GM20431 (cell line): Measurements from ENCODE around the gene BRIP1.
"Not testable (repeated sequence)": the region's sequence is repeated elsewhere in the genome, so short reads cannot be mapped to it uniquely, and the experiment has no call there.

ENCODE experiments used
- in situ Hi-C: fragments of 300-500 bp; cut with MseI, MboI; formaldehyde crosslinking; loops from one replicate; pipeline ENCODE4 v1.15.0; 2020; ENCODE audit warnings: low sequenced_read_pairs; ENCODE audit not compliant: unreplicated experiment

Gene BRIP1

DNA sequence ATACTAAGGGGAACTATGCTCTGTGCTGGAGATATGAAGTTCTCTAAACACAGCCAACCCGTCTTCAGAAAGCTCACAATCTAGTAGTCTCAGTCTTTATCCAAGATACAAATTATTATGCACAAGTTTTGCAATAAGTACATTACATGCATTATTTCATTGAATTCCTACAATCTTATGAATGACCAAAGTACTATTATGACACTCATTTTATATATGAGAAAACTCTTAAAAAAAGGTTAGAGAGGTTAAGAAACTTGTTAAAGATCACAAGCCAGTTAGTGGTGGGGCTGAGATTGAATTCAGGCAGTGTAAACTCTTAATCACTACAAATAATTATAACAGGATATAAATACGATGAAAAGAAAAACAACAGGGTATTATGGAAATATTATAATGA, 4.7 kb upstream of the BRIP1 start:
- in situ Hi-C loops: no loop called here

DNA sequence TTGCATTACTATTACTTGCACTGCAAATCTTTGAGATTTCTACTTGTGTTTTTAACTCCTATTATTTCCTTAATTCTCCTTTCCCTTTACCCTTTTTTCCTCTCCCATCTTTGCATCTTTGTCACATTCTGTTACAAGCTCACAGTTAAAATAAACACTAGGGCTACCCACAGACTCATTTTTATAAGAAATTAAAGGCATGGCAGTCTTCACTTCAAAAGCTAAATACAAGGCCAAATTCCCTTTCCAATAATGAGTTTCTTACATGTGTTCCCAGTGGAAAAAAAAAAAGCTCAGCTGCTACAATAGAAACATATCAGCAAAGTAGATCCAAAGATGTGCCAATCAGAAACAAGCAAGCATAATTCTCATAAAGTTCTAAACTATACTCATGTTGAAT, 3.7 kb upstream of the BRIP1 start:
- in situ Hi-C loops: no loop called here

DNA sequence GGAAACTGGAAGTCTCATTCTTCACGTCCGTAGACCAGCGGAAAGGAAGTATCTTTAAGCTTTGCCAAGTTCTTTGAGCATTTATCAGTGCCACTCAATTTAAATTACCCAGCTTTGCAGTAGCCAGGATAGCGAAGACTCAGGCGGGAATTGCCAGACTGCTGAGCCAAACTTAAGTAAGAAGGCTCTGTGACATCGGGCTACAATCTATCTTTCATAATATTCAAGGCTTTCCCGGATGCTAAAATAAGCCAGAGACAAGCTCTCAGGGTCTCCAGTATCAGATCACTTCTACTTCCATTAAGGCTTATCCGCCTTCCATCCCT, 436 bp upstream of the BRIP1 start:
- in situ Hi-C loops: no loop called here

- in situ Hi-C loops: no loop called here
Observed at GRCh38 chr17:61862105-61862574, 1.2 kb downstream of the BRIP1 start.

GRCh38 chr17:61860397-61860796, 2.9 kb downstream of the BRIP1 start:
- in situ Hi-C loops: not testable (repeated sequence)

GRCh38 chr17:61856035-61856434, 7.3 kb downstream of the BRIP1 start:
- in situ Hi-C loops: no loop called here

DNA sequence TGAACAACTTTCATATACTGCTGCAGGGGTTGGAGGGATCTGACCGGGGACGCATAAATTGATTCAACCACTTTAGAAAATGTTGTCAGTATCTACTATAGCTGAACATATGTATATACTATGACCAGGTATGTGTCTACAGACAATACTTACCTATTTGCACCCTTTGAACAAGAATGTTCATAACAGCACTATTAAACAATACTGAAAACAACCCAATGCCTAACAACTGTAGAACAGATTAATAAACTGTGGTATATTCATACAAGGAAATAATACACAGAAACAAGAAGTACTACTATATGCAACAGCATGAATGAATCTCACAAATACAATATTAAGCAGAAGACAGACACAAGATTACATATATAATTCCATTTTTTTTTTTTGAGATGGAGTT, 10.5 kb downstream of the BRIP1 start:
- in situ Hi-C loops: no loop called here

DNA sequence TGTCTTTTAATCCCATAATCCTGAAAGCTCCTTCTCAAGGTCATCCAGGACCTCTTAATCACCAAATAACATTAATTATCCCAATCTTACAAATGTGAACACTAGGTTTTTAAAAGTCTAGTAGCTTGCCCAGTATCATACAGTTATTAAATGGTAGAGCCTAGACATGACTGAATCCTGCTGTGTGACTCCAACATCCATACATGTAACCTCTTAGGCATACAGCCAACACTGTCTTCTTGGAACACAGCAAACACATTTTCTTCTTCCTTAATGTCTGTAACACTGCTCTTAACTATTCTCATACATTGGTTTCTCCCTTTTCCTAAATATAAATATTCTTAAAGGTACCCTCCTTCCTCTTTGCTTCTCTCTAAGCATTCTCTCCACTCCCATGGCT, 13.7 kb downstream of the BRIP1 start:
- in situ Hi-C loops: no loop called here

- in situ Hi-C loops: no loop called here
Observed at GRCh38 chr17:61848896-61849295, 14.4 kb downstream of the BRIP1 start.

GRCh38 chr17:61848247-61848646, 15.1 kb downstream of the BRIP1 start:
- in situ Hi-C loops: no loop called here

GRCh38 chr17:61847659-61848058, 15.7 kb downstream of the BRIP1 start:
- in situ Hi-C loops: no loop called here

DNA sequence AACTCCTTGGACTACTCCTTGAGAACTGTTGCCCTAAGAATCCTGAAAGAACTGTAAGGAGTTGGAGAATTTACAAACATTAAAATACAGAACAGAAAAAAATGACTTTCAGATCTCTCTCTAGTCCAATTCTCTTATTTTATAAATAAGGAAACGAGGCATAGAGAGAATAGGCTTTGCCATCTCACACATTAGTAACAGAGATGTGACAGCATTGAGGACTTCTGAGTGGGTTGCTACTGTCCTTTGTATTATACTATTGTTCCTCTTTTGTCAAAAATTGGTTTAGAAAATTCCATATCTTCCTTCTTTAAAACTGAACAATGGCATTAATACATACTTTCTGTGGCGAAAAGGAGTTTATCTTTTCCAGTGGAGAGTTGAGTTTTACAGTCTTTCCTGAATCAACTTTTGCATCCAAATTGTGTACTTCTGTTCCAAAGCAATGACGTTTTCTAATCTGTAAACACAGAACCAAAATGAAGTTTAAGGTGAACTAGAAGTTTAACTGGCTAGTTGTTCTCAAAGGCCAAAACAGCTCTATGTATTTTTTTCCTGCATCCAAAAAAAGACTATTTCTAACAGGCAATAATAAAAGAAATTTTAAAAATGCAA, 16.5 kb downstream of the BRIP1 start:
- in situ Hi-C loops: no loop called here

GRCh38 chr17:61846088-61846487, 17.2 kb downstream of the BRIP1 start:
- in situ Hi-C loops: no loop called here

GRCh38 chr17:61843435-61843834, 19.9 kb downstream of the BRIP1 start:
- in situ Hi-C loops: no loop called here

DNA sequence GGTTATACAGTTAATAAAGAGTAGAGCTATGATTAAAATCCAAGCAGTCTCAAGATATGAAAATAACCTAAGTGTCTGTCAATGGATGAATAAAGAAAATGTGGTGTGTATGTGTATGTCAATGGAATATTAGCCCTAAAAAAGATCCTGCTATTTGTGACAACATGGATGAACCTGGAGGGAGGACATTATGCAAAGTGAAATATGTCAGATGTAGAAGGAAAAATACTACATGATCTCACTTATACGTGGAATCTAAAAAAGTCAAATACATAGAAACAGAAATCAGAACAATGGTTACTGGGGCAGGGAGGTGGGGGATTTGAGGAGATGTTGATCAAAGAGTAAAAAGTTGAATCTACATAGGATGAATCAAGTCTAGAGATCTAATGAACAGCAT, 20.4 kb downstream of the BRIP1 start:
- in situ Hi-C loops: no loop called here

GRCh38 chr17:61839300-61839786, 24.0 kb downstream of the BRIP1 start:
- in situ Hi-C loops: loop anchor here (10.0 kb wide), 1 partner anchor 205 kb away; no protein-coding TSS in a partner anchor

DNA sequence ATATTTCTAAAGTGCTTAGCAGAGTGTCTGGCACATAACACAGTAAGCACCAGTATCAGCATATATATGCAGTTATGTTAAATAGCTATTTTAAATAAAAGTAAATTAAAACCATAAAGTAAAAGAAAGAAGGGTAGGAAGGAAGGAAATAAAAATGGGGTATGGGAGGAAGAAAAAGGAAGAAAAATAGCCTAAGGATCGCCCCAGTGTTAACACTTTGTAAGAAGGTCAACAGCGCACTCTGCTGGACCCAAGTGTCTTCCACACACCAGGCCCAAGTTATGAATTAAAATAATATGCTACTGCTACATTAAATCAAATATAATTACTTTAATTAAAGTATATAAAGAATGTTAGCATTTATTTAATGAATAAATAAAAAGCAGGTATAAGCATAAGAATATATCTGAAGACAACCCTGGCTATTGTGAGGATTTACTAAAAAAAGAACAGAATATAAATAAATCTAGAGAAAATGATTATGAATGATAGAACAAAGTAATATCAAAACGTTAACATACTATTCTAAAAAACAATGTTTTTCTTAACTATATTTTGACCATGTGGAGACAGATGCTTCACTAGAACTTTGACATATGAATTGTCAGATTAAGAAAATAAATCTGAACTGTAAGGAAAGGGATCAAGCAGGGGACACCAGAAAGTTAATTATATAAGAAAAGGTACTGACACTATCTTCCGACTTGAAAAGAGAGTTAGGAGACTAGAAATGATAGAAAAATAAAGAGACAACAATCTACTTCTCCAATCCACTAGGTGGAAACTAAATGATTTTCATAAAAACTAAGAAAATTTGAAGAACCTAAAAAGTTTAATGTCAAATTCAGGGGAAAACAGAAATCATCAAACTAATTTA, 25.9 kb downstream of the BRIP1 start:
- in situ Hi-C loops: loop anchor here (10.0 kb wide), 1 partner anchor 203 kb away; no protein-coding TSS in a partner anchor

DNA sequence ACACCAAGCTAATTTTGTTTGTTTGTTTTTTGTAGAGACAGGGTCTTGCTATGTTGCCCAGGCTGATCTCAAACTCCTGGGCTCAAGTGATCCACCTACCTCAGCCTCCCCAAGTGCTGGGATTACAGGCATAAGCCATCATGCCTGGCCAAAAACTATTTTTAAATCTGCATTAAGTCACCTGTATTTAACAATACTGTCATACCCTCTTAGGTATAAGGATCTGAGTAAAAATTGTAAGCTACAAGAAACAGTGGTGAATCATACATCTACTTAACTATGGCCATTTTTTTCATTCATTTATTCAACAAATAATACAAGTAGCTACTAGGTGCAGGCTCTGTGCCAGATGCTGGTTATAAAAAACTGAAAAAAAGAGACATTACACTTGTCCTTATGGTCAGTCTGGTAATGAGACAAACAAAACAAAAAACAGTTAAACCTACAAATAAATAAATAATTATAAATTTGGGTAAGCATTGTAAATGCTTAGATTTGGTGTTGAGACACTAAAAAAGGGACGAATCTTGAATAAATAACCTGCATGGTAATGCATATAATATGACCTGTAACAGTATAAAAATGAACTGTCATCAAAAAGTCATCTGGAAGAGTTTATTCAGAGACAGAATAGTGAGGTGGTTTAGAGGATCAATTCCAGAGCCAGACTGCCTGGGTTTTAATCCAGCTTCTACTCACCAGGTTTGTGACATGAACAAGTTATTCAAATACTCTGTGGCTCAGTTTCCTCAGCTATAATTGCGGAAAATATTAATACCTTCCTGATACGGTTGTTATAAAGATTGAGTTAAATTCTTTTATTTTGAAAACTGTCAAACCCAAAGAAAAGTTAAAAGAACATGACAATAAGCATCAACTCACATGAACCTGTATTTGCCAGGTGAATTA, 26.8 kb downstream of the BRIP1 start:
- in situ Hi-C loops: loop anchor here (10.0 kb wide), 1 partner anchor 202 kb away; no protein-coding TSS in a partner anchor

- in situ Hi-C loops: loop anchor here (10.0 kb wide), 1 partner anchor 201 kb away; no protein-coding TSS in a partner anchor
Observed at GRCh38 chr17:61835606-61836005, 27.7 kb downstream of the BRIP1 start.

DNA sequence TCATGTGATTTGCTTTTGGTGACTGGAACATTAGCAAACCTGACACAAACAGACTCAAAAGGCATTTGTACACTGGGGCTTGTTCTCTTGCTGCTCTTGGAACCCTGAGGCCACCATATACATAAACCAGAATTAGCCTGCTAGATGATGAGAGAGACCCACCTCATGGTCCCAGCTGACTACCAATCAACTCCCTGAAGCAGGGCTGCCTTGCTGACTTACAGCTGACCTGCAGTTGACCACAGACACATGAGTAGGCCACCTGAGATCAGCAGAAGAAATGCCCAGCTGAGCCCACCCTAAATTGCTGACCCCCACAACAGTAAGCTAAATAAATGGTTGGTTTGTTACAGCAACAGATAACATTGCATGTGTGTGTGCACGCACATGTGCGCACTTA, 28.7 kb downstream of the BRIP1 start:
- in situ Hi-C loops: loop anchor here (10.0 kb wide), 1 partner anchor 200 kb away; no protein-coding TSS in a partner anchor
